Lower lobe of right lung (tissue), 2 donors: ENCODE measurements around the gene DHRS12. TPM values are rescaled to one million over a fixed set of nuclear protein-coding genes. Genes with fewer than 3 reads are reported as not detected.

ENCODE experiments used
- ATAC-seq, 2 donors: fragments of 200-7000 bp; cut with Tn5 transposase; one replicate each; pipeline ENCODE4 v1.9.1; 2020 to 2022; ENCODE audit warnings: mild to moderate bottlenecking in 2 of 2, moderate library complexity in 2 of 2
- DNase-seq: peaks from one replicate; pipeline ENCODE4 v3.0.0-alpha.2; 2020
- H3K27ac ChIP-seq: fragments of 200-600 bp; one replicate; pipeline ENCODE4 v1.8.0; 2022
- H3K27me3 ChIP-seq: fragments of 200-600 bp; one replicate; pipeline ENCODE4 v1.8.0; 2022; ENCODE audit warnings: low read depth
- H3K36me3 ChIP-seq: fragments of 200-600 bp; one replicate; pipeline ENCODE4 v1.8.0; 2022; ENCODE audit warnings: mild to moderate bottlenecking
- H3K4me1 ChIP-seq: fragments of 200-600 bp; one replicate; pipeline ENCODE4 v1.8.0; 2022
- H3K4me3 ChIP-seq: fragments of 200-600 bp; one replicate; pipeline ENCODE4 v1.8.0; 2022; ENCODE audit warnings: mild to moderate bottlenecking
- H3K9me3 ChIP-seq: fragments of 200-600 bp; one replicate; pipeline ENCODE4 v1.8.0; 2022
- CTCF ChIP-seq: fragments of 200-600 bp; IDR thresholded peaks from one replicate; pipeline ENCODE4 v1.8.0; 2022; ENCODE audit warnings: antibody characterized with exemption, mild to moderate bottlenecking
- intact Hi-C: fragments of 100-400 bp; cut with DNase I; formaldehyde crosslinking; loops from one replicate; pipeline ENCODE4 v1.11.0; 2022
- total RNA-seq: library from RNA; stranded (reverse); fragmentation: NEBNext Ultra II Directional; extraction: Animal tissue kit (Norgen Biotek cat#: 25700); gene quantifications from one replicate; pipeline ENCODE4 v1.2.1, GENCODE V29; 2021
- donor health status: DM: no; HTN: yes; CAD: no; lungs with severe emphysema.

The DHRS12 gene
- total RNA-seq, 1 donor from 2014 or later, result 13.4 TPM

- Histone ChIP-seq H3K27ac (no peak overlapping the region), H3K36me3 (no peaks in the 10 kb centered on the region), H3K4me1 (no peaks in the 10 kb centered on the region), H3K27me3 (peaks cover 3% of the 10 kb centered on the region), H3K9me3 (no peaks in the 10 kb centered on the region), H3K4me3 (no peak overlapping the region)
- intact Hi-C loops, result no loop called here
- ATAC-seq (no peak), DNase-seq (no peak)
- no peak for TF ChIP-seq CTCF
Measured at GRCh38 chr13:51838240-51838846, 34.4 kb upstream of the DHRS12 start.

GRCh38 chr13:51837016-51837415 lies 33.1 kb upstream of the DHRS12 start:
- TF ChIP-seq CTCF, result no peak
- Histone ChIP-seq H3K9me3 (no peaks in the 10 kb centered on the region), H3K36me3 (no peaks in the 10 kb centered on the region), H3K4me1 (no peaks in the 10 kb centered on the region), H3K27me3 (peaks cover 3% of the 10 kb centered on the region), H3K4me3 (no peak overlapping the region), H3K27ac (no peak overlapping the region)
- ATAC-seq (peak in 1 of 2 donors; percentile 26), DNase-seq (no peak)
- intact Hi-C loops, result no loop called here

GRCh38 chr13:51834581-51835171 lies 30.7 kb upstream of the DHRS12 start:
- intact Hi-C loops, result no loop called here

GRCh38 chr13:51833980-51834379 lies 30.0 kb upstream of the DHRS12 start:
- DNase-seq (no peak), ATAC-seq (no peak)
- no peak for TF ChIP-seq CTCF
- Histone ChIP-seq H3K36me3 (no peaks in the 10 kb centered on the region), H3K4me1 (no peaks in the 10 kb centered on the region), H3K27me3 (peaks cover 3% of the 10 kb centered on the region), H3K9me3 (no peaks in the 10 kb centered on the region), H3K27ac (no peak overlapping the region), H3K4me3 (no peak overlapping the region)
- intact Hi-C loops, result no loop called here

More at GRCh38 chr13:51834581-51835171, 30.7 kb upstream of the DHRS12 start:
- Histone ChIP-seq H3K4me1 (no peaks in the 10 kb centered on the region), H3K27ac (no peak overlapping the region), H3K36me3 (no peaks in the 10 kb centered on the region), H3K27me3 (peaks cover 3% of the 10 kb centered on the region), H3K4me3 (no peak overlapping the region), H3K9me3 (no peaks in the 10 kb centered on the region)
- no peak for DNase-seq
- ATAC-seq, result no peak
- no peak for TF ChIP-seq CTCF

GRCh38 chr13:51832471-51833152 lies 28.6 kb upstream of the DHRS12 start:
- no peak overlapping the region for H3K27ac ChIP-seq
- DNase-seq, result no peak
- H3K4me3 ChIP-seq, result no peak overlapping the region
- no peaks in the 10 kb centered on the region for H3K4me1 ChIP-seq
- H3K36me3 ChIP-seq, result no peaks in the 10 kb centered on the region
- no peaks in the 10 kb centered on the region for H3K9me3 ChIP-seq
- peaks cover 3% of the 10 kb centered on the region for H3K27me3 ChIP-seq
- ATAC-seq, result peak; percentile 76 to 87
- intact Hi-C loops, result no loop called here
- TF ChIP-seq CTCF, result peak; percentile 43
